Uterus (tissue), 2 donors: Measurements from ENCODE around the gene GPD2.

Source experiments
- POLR2A ChIP-seq, 2 donors: fragments of 450-650 bp; IDR thresholded peaks; one replicate each; pipeline ENCODE4 v1.6.1; 2016; ENCODE audit warnings: antibody characterized with exemption in 2 of 2, mild to moderate bottlenecking in 1 of 2, moderate library complexity in 1 of 2
- TF ChIP-seq, protein P1 (sequence below), 4 experiments: fragments of 200-600 bp in 2 of 4; fragments of 450-650 bp in 2 of 4; sonication (generic) in 2 of 4; IDR thresholded peaks; one replicate each; pipeline ENCODE4 v1.5.1; 2016 to 2019; ENCODE audit warnings: antibody characterized with exemption in 4 of 4, mild to moderate bottlenecking in 2 of 4, moderate library complexity in 1 of 4

DNA sequence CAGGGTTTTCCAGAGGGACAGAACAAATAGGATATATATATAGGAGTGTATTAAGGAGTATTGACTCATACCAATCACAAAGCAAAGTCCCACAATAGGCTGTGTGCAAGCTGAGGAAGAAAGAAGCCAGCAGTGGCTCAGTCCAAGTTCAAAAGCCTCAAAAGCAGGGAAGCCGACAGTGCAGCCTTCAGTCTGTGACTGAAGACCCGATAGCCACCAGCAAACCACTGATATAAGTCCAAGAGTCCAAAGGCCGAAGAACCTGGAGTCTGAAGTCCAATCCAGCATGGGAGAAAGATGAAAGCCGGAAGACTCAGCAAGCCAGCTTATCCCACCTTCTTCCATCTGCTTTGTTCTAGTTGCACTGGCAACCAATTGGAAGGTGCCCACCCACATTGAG, 39.0 kb upstream of the GPD2 start:
- TF ChIP-seq, protein P1, sequence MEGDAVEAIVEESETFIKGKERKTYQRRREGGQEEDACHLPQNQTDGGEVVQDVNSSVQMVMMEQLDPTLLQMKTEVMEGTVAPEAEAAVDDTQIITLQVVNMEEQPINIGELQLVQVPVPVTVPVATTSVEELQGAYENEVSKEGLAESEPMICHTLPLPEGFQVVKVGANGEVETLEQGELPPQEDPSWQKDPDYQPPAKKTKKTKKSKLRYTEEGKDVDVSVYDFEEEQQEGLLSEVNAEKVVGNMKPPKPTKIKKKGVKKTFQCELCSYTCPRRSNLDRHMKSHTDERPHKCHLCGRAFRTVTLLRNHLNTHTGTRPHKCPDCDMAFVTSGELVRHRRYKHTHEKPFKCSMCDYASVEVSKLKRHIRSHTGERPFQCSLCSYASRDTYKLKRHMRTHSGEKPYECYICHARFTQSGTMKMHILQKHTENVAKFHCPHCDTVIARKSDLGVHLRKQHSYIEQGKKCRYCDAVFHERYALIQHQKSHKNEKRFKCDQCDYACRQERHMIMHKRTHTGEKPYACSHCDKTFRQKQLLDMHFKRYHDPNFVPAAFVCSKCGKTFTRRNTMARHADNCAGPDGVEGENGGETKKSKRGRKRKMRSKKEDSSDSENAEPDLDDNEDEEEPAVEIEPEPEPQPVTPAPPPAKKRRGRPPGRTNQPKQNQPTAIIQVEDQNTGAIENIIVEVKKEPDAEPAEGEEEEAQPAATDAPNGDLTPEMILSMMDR (IDR thresholded peaks at IDR 0.05), result no peak
- no peak for TF ChIP-seq POLR2A (IDR thresholded peaks at IDR 0.05)
